ENCODE data around the gene IRF2BPL.

The IRF2BPL gene

GRCh38 chr14:77067632-77068516 is 39.4 kb upstream of the IRF2BPL start:
- TF ChIP-seq ZFX (IDR thresholded peaks at IDR 0.05), result no peak
- peak; percentile 96 for TF ChIP-seq CTCF (conservative IDR thresholded peaks at IDR 0.05)
- peak overlapping the region; percentile 53 for H3K27ac ChIP-seq

GRCh38 chr14:77066578-77067172 is 38.2 kb upstream of the IRF2BPL start:
- no peak overlapping the region for H3K27ac ChIP-seq
- TF ChIP-seq CTCF (conservative IDR thresholded peaks at IDR 0.05) (no peak), ZFX (IDR thresholded peaks at IDR 0.05) (no peak)

DNA sequence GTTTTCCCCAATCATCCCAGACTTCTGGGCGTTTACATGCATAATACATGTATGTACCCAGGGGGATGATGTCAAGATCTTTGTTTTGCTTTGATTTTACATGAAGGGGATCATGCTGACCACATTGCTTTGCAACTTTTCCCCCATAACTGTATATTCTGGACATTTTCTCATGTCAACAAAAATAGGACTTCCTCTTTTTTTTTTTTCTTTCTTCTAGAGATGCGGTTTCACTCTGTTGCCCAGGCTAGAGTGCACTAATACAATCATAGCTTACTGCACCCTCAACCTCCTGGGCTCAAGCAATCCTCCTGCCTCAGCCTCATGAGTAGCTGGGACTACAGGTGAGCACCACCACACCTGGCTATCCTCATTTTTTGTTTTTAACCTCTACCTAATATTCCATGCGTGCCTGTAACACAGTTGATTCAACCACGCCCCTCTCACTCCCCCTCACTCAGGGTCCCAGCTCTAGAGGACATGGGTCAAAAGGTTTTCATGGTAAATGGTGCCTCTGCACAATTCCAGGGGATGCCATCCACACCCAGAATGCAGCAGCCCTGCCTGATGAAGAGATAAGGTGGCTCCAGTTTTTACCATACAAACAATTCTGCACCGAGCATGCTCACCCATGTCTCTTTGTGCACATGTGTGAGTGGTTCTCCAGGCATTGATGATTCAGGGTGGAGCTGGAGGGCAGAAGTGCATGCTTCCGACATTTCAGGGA is 37.5 kb upstream of the IRF2BPL start:
- no peak for TF ChIP-seq CTCF (conservative IDR thresholded peaks at IDR 0.05)
- TF ChIP-seq ZFX (IDR thresholded peaks at IDR 0.05), result no peak

DNA sequence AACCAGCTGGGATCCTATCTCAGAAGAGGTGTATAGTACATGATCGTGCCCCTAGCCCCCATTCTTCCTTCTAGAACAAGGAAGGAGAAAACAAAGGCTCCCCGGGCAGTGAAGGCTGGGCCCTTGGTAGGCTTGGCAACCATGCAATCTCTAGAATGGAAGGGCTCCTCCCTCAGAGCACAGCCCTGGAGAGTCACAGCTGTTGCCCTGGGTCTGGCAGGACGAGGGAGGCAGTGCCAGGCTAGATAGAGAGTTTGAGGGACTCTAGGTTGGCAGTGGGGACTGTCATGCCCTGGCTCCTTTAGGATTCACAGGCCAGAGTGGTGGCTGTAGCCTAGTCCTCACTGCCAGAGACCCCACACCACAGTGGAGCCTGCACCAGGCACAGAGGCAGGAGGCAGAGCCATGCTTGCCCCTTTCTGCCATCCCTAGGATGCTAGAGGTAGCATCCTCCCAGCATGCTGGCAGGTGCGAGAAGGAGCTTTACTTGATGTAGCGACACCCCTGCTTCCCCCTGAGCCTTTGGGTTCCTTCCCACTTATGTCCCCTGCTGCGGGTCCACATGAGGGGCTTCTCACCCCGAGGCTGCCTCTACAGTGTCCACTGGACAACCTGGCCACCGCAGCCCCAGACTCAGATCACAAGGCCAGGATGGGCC is 36.1 kb upstream of the IRF2BPL start:
- no peak overlapping the region for H3K27ac ChIP-seq
- TF ChIP-seq CTCF (conservative IDR thresholded peaks at IDR 0.05) (no peak), ZFX (IDR thresholded peaks at IDR 0.05) (no peak)

More for the DNA sequence above, 37.5 kb upstream of the IRF2BPL start:
- no peak overlapping the region for H3K27ac ChIP-seq

DNA sequence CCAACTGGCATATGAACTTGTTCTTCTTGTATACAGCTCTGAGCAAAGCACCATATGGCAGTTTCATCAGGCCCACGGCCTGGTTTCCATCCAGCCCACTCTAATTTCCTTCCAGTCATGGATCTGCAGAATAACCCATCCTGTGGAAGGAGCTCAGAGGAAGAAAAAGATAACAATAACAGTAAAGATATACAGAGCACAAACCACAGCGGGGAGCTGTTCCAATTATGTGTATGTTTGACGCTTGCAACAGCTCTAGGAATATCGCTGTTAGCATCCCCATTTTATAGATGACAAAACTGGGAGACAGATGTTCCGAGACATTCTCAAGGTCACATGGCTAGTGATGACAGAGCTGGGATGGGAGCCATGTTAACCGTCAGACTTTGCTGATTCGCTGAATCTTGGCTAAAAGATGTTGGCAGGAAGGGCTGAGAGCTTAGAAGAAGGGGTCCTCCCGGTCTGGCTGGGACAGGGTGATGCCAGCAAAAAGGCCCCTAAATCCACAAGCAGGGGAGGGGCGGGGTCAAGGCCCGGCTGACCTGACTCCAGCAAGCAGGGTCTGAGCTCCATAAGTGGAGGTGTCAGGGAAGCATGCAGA is 35.2 kb upstream of the IRF2BPL start:
- TF ChIP-seq CTCF (conservative IDR thresholded peaks at IDR 0.05) (no peak), ZFX (IDR thresholded peaks at IDR 0.05) (no peak)
- no peak overlapping the region for H3K27ac ChIP-seq

GRCh38 chr14:77062261-77062660 is 33.8 kb upstream of the IRF2BPL start:
- H3K27ac ChIP-seq, result no peak overlapping the region
- TF ChIP-seq CTCF (conservative IDR thresholded peaks at IDR 0.05), result no peak
- no peak for TF ChIP-seq ZFX (IDR thresholded peaks at IDR 0.05)

Data from C4-2B (cell line).